Natural killer cell (primary cell): ENCODE measurements around the gene STIP1. TPM values are rescaled to one million over a fixed set of nuclear protein-coding genes. Genes with fewer than 3 reads are reported as not detected.
A peak's percentile ranks its signal among the peaks of the same experiment; 100 is the strongest.

ENCODE experiments used
- ATAC-seq, 3 donors: fragments of 150-1000 bp in 2 of 3; fragments of 200-7000 bp in 1 of 3; cut with Tn5 transposase; 1 replicate in 1 of 3; 2 replicates in 2 of 3; pipeline ENCODE4 v1.10.0; 2021; ENCODE audit warnings: mild to moderate bottlenecking in 2 of 3, moderate library complexity in 2 of 3
- DNase-seq, 2 donors: peaks; one replicate each; pipeline versions ENCODE4 v3.0.0 to v3.0.0-alpha.2; 2013 to 2021; ENCODE audit warnings: mixed read lengths in 1 of 2
- H3K27ac ChIP-seq: one replicate; pipeline ENCODE4 v1.5.1; 2013; ENCODE audit warnings: mild to moderate bottlenecking, low read length
- H3K27me3 ChIP-seq: one replicate; pipeline ENCODE4 v1.6.1; 2013; ENCODE audit warnings: low read length; ENCODE audit not compliant: control insufficient read depth, insufficient read depth
- H3K36me3 ChIP-seq: one replicate; pipeline ENCODE4 v1.6.1; 2013; ENCODE audit warnings: low read length; ENCODE audit not compliant: control insufficient read depth, insufficient read depth
- H3K4me1 ChIP-seq: one replicate; pipeline ENCODE4 v1.6.1; 2013; ENCODE audit warnings: low read length; ENCODE audit not compliant: control insufficient read depth, insufficient read depth
- H3K4me3 ChIP-seq: one replicate; pipeline ENCODE4 v1.5.1; 2013; ENCODE audit warnings: low read length
- H3K9me3 ChIP-seq: one replicate; pipeline ENCODE4 v1.6.1; 2013; ENCODE audit warnings: low read length; ENCODE audit not compliant: control insufficient read depth, insufficient read depth
- H3K27ac Mint-ChIP-seq, 2 donors: one replicate each; pipeline ENCODE4 v1.8.0; 2022; ENCODE audit warnings: mild to moderate bottlenecking in 2 of 2, mixed read lengths in 2 of 2, moderate library complexity in 1 of 2
- H3K27me3 Mint-ChIP-seq, 2 donors: one replicate each; pipeline ENCODE4 v1.8.0; 2022; ENCODE audit warnings: low read depth in 2 of 2, mixed read lengths in 2 of 2
- H3K36me3 Mint-ChIP-seq: one replicate; pipeline ENCODE4 v1.8.0; 2022; ENCODE audit warnings: mixed read lengths
- H3K4me1 Mint-ChIP-seq, 2 donors: one replicate each; pipeline ENCODE4 v1.8.0; 2022; ENCODE audit warnings: mixed read lengths in 2 of 2
- H3K4me3 Mint-ChIP-seq: one replicate; pipeline ENCODE4 v1.8.0; 2022; ENCODE audit warnings: mild to moderate bottlenecking, moderate library complexity, mixed read lengths
- H3K9me3 Mint-ChIP-seq, 2 donors: one replicate each; pipeline ENCODE4 v1.8.0; 2022; ENCODE audit warnings: mixed read lengths in 2 of 2
- WGBS: methylation state at CpG from one replicate; pipeline ENCODE4 v1.1.7; 2013; ENCODE audit warnings: missing lambda C conversion rate; ENCODE audit not compliant: insufficient coverage; 5-methylcytosine and 5-hydroxymethylcytosine counted together
- intact Hi-C: fragments of 100-400 bp; cut with micrococcal nuclease; formaldehyde crosslinking; loops from one replicate; pipeline ENCODE4 v1.14.2; 2022
- total RNA-seq, 4 donors: library from RNA; stranded (reverse); fragments of 120-200 nt in 1 of 4; gene quantifications; one replicate each; pipeline versions ENCODE4 v1.2.3 to v1.2.4, GENCODE V29; 2013 to 2022
- TF ChIP-seq, protein P1 (sequence below): fragments of 200-600 bp; IDR thresholded peaks from one replicate; pipeline ENCODE4 v1.8.0; 2022; ENCODE audit warnings: antibody characterized with exemption

Gene STIP1
- total RNA-seq, 3 donors from 2014 or later (not counting 1 experiment from before 2014, with no cell fraction given) = 80.9 to 110 (median 85.1) TPM

DNA sequence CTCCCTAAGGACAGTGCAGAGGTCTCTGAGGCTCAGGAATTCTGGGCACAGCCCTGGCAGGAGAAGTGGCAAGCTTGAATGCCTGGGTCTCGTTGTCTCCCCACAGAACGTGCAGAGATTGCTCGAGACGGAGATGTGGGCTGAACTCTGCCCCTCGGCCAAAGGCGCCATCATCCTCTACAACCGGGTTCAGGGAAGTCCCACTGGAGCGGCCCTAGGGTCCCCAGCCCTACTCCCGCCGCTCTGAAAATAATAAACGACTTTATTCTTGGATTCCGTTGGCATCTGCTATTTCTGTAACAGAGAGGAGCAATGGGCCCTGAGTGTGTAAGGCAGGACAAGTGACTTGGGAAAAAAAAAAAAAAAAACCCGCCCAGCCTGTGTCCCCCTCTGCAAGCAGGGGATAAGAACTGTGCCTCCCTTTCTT lies 43.8 kb downstream of the STIP1 start:
- TF ChIP-seq, protein P1, sequence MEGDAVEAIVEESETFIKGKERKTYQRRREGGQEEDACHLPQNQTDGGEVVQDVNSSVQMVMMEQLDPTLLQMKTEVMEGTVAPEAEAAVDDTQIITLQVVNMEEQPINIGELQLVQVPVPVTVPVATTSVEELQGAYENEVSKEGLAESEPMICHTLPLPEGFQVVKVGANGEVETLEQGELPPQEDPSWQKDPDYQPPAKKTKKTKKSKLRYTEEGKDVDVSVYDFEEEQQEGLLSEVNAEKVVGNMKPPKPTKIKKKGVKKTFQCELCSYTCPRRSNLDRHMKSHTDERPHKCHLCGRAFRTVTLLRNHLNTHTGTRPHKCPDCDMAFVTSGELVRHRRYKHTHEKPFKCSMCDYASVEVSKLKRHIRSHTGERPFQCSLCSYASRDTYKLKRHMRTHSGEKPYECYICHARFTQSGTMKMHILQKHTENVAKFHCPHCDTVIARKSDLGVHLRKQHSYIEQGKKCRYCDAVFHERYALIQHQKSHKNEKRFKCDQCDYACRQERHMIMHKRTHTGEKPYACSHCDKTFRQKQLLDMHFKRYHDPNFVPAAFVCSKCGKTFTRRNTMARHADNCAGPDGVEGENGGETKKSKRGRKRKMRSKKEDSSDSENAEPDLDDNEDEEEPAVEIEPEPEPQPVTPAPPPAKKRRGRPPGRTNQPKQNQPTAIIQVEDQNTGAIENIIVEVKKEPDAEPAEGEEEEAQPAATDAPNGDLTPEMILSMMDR = no peak
- intact Hi-C loops = loop anchor here (1.0 kb wide), 4 partner anchors 12 to 43 kb away; partner anchors contain the start of genes FKBP2 and STIP1
- DNase-seq = peak in 1 of 2 donors; percentile 16
- H3K27me3 Mint-ChIP-seq = no peaks in the 10 kb centered on the region
- no peaks in the 10 kb centered on the region for H3K36me3 Mint-ChIP-seq
- Histone ChIP-seq H3K27ac (peak overlapping the region; percentile 95), H3K4me1 (peaks cover 67% of the 10 kb centered on the region), H3K36me3 (no peaks in the 10 kb centered on the region), H3K4me3 (peak overlapping the region; percentile 93), H3K9me3 (no peaks in the 10 kb centered on the region), H3K27me3 (no peaks in the 10 kb centered on the region)
- H3K27ac Mint-ChIP-seq = peak overlapping the region; percentile 93 to 97
- 61% methylated on average over 13 of the region's 13 CpGs for WGBS
- H3K4me3 Mint-ChIP-seq = peak overlapping the region; percentile 94
- peaks cover 24 to 50% of the 10 kb centered on the region in 2 donors for H3K4me1 Mint-ChIP-seq
- H3K9me3 Mint-ChIP-seq = no peaks in the 10 kb centered on the region
- no peak for ATAC-seq

DNA sequence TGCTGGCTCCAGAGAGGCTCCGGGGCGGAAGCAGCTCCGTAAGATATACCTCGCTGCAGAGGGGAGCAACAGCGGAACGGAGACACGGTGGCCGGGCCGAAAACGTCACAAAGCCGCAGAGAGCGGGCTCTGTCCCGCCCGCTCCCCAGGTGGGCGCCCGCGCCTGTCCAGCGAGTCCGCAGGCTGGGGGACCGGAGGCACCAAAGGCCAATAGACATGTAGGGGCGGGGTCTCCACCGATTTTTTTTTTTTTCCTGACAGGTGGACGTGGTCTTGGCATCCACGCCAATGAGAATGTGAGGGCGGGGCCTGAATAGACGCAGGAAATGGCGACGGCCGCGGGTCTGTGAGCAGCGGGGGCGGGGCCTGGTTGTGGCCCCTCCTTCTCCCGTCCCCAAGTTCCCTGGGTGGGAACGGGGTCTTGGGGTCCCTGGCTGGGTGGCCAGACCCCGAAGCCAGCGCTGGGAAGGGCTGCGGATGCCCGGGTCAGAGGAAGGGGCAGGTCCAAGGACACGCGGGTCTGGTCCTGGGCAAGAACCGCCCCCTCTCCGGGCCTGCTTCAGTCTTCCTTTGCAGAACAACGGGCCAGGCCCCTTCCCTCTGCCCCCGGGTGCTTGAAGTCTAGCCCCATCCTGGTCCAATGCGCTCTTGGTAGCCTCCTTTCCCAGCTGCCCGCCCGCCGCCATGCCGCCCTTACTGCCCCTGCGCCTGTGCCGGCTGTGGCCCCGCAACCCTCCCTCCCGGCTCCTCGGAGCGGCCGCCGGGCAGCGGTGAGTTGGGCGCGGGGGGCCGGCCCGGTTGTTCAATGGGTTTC lies 44.4 kb downstream of the STIP1 start, which contains the start of gene DNAJC4:
Gene DNAJC4, plus strand, starts transcription at position 378 of the 814 bp plus-strand sequence. Its CDS starts 307 bp downstream, at position 685.
- H3K4me1 ChIP-seq = peaks cover 66% of the 10 kb centered on the region
- Mint-ChIP-seq H3K4me1 (peaks cover 22 to 49% of the 10 kb centered on the region in 2 donors), H3K36me3 (no peaks in the 10 kb centered on the region), H3K9me3 (no peaks in the 10 kb centered on the region), H3K4me3 (peak within 1 kb of the TSS; percentile 94), H3K27me3 (no peaks in the 10 kb centered on the region), H3K27ac (peak within 1 kb of the TSS; percentile 93 to 97)
- TF ChIP-seq, protein P1 = no peak
- under 1% methylated on average over 62 of the region's 62 CpGs for WGBS
- H3K27ac ChIP-seq = peak within 1 kb of the TSS; percentile 95
- intact Hi-C loops = loop anchor here (1.0 kb wide), 4 partner anchors 11 to 44 kb away; partner anchors contain the start of genes FKBP2 and STIP1
- H3K9me3 ChIP-seq = no peaks in the 10 kb centered on the region
- no peaks in the 10 kb centered on the region for H3K27me3 ChIP-seq
- ATAC-seq = peak; percentile 64 to 78 (median 65)
- DNase-seq = peak; percentile 86 to 92
- peak within 1 kb of the TSS; percentile 93 for H3K4me3 ChIP-seq
- H3K36me3 ChIP-seq = no peaks in the 10 kb centered on the region

DNA sequence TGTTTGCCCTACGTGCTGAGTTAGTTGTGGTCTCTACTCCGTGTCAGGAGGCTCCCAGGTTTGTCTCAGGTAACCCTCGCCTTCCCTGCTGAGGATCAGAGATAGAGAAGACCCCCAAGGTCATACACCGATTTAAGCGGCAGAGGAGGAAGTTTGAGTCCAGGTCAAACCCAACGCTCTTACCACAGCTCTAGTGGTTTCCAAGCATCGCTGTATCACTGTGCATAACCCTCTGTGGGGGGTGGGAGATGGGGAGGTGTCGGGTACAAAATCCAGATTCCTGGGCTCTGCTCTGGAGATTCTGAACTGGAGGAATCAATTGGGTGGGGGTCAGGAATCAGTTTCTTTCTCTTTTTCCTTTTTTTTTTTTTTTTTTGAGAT lies 45.0 kb downstream of the STIP1 start:
- ATAC-seq (no peak), DNase-seq (no peak)
- peak overlapping the region; percentile 93 to 97 for H3K27ac Mint-ChIP-seq
- WGBS = 1% methylated on average over 8 of the region's 8 CpGs
- peak overlapping the region; percentile 81 for H3K4me3 Mint-ChIP-seq
- H3K27me3 Mint-ChIP-seq = no peaks in the 10 kb centered on the region
- H3K9me3 ChIP-seq = no peaks in the 10 kb centered on the region
- no peaks in the 10 kb centered on the region for H3K27me3 ChIP-seq
- H3K4me3 ChIP-seq = peak overlapping the region; percentile 93
- no peaks in the 10 kb centered on the region for H3K36me3 Mint-ChIP-seq
- intact Hi-C loops = loop anchor here (1.0 kb wide), 4 partner anchors 10 to 45 kb away; partner anchors contain the start of genes FKBP2 and STIP1
- H3K36me3 ChIP-seq = no peaks in the 10 kb centered on the region
- H3K4me1 ChIP-seq = peaks cover 67% of the 10 kb centered on the region
- peaks cover 22 to 48% of the 10 kb centered on the region in 2 donors for H3K4me1 Mint-ChIP-seq
- H3K9me3 Mint-ChIP-seq = no peaks in the 10 kb centered on the region
- TF ChIP-seq, protein P1 = no peak
- H3K27ac ChIP-seq = peak overlapping the region; percentile 95
